Uterine smooth muscle cell (primary cell): ENCODE measurements around the gene LRRC4C. TPM values are rescaled to one million over a fixed set of nuclear protein-coding genes. Genes with fewer than 3 reads are reported as not detected.

Source experiments
- total RNA-seq: library from RNA; depleted of rRNA; stranded (reverse); fragments of >200 nt; gene quantifications from 2 replicates; pipeline ENCODE4 v1.2.3, GENCODE V29; 2014

LRRC4C gene
- total RNA-seq = under 0.01 and 0.11 TPM in 2 replicates

DNA sequence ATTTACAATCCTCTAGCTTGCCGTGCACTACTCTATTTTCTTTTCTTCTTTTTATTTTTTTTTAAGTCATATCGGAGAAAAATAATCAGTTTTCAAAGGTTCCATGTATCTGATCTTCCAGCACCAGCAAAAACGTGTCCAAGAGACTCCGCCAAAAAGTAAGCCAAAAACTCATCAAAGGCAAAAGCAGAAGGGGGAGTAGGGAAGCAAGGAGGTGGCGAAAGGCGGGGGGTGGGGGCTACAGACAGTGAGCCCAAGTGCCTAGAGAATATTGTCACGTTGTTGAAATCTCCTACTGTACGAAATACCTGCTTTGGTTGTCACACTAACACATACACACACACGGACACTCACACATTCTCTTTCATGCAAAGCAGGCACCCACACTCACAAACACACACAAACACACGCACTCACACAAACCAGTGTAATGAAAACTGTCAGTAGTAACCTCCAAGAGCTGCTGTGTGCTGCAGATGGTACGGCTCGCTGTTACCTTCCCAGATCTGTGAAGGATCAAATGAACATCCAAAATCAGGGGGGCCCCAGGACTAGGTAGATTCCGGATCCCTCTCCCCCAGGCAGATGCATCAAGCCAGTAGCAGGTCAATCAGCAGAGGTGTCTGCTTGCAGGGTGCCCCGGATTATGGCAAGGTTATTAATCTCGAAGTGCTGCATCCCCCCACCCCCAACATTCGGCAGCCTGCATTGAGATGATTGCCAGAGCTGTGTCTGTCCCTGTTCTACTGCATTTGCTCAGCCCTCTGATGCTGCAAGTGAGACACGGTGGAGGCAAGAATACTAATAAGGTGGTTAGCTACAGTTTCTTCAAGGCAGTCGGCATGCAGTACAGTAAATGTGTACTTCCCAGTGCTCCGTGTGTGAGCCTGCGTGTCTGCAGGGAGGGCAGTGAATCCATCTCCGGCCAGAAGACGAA lies at the start of gene LRRC4C:
TSS of gene LRRC4C (minus strand) at position 188 of the 937 bp plus-strand sequence.

